ENCODE measurements around the gene NME7.

The NME7 gene

DNA sequence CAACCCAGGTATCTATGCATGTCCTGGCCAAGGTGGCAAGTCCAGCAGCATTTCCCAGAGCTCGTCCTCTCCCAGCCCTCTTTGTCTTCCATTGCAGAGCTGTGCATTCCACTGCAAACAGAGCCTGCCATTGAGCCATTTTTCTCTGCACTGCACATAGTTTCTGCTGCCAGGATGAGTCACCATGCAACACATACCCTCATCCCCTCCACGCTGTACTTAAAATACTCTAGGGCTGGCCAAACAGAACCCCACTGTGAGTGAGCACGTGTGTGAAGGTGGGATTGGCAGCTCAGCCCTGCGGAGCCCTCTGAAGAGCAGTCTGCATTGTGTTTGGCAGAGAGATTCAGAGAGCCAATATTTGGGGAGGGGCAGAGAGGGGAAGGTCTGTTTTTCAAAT, 265.0 kb downstream of the NME7 start:
- no peaks in the 10 kb centered on the region for H3K27me3 ChIP-seq (replicated peaks; ENCODE audit: control insufficient read depth, insufficient read depth, low read length)
- H3K9me3 ChIP-seq (ENCODE audit: control insufficient read depth, low read length) = no peaks in the 10 kb centered on the region
- H3K4me1 ChIP-seq (ENCODE audit: control insufficient read depth, insufficient read depth, low read length) = peaks cover 4% of the 10 kb centered on the region
- DNase-seq (ENCODE audit: low read depth) = peak; percentile 79
- no peak overlapping the region for H3K9ac ChIP-seq (ENCODE audit: low read length)
- no peaks in the 10 kb centered on the region for H3K36me3 ChIP-seq (ENCODE audit: control insufficient read depth, insufficient read depth, low read length, severe bottlenecking)
- H3K4me3 ChIP-seq (ENCODE audit: low read length) = no peak overlapping the region

- Histone ChIP-seq H3K9me3 (ENCODE audit: control insufficient read depth, low read length) (no peaks in the 10 kb centered on the region), H3K4me1 (ENCODE audit: control insufficient read depth, insufficient read depth, low read length) (peaks cover 4% of the 10 kb centered on the region), H3K27me3 (replicated peaks; ENCODE audit: control insufficient read depth, insufficient read depth, low read length) (peaks cover 3% of the 10 kb centered on the region), H3K36me3 (ENCODE audit: control insufficient read depth, insufficient read depth, low read length, severe bottlenecking) (no peaks in the 10 kb centered on the region), H3K9ac (ENCODE audit: low read length) (no peak overlapping the region), H3K4me3 (ENCODE audit: low read length) (no peak overlapping the region)
- no peak for DNase-seq (ENCODE audit: low read depth)
These were observed 266.9 kb downstream of the NME7 start for GRCh38 chr1:169100651-169101088.

DNA sequence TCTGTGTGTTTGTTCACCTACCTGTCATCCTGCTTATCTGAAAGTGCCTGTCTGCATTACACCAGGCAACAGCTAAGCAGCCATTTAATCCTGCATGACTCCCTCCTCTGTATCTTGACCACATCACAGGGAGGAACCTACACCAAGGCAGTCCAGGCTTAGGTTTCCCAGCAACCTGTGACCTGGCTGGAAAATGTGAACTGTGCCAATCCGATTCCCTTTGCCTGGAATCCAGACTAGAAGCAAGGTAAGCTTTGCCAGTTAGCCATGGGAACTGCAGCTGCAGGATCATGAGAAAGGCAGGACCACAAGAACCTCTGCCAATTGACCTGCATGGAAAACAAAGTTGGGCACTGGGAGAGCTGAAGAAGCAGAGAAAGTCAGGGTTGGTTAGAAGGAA, 267.4 kb downstream of the NME7 start:
- DNase-seq (ENCODE audit: low read depth) = no peak
- Histone ChIP-seq H3K36me3 (ENCODE audit: control insufficient read depth, insufficient read depth, low read length, severe bottlenecking) (no peaks in the 10 kb centered on the region), H3K9ac (ENCODE audit: low read length) (no peak overlapping the region), H3K4me1 (ENCODE audit: control insufficient read depth, insufficient read depth, low read length) (peaks cover 4% of the 10 kb centered on the region), H3K27me3 (replicated peaks; ENCODE audit: control insufficient read depth, insufficient read depth, low read length) (peaks cover 8% of the 10 kb centered on the region), H3K4me3 (ENCODE audit: low read length) (no peak overlapping the region), H3K9me3 (ENCODE audit: control insufficient read depth, low read length) (no peaks in the 10 kb centered on the region)

DNA sequence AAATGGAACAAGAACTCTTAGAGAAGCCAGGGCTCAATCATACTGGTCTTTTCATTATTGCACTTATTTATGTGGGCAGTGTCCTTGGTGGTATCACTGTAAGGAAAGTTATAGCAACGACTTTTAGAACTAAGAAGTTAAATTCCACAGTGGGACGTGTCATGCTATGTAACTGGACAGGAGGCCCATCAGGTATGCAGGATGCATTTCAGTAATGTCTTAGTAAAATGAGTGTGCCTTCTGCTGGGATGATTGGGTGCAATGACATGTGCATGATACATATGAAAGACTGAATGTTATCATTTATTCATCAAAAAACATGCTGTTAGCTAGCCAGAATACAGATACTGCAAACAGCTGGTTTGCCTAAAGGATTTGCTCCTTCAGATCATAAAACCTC, 268.0 kb downstream of the NME7 start:
- H3K9ac ChIP-seq (ENCODE audit: low read length) = no peak overlapping the region
- H3K4me1 ChIP-seq (ENCODE audit: control insufficient read depth, insufficient read depth, low read length) = peaks cover 4% of the 10 kb centered on the region
- no peak for DNase-seq (ENCODE audit: low read depth)
- H3K9me3 ChIP-seq (ENCODE audit: control insufficient read depth, low read length) = no peaks in the 10 kb centered on the region
- peaks cover 8% of the 10 kb centered on the region for H3K27me3 ChIP-seq (replicated peaks; ENCODE audit: control insufficient read depth, insufficient read depth, low read length)
- no peaks in the 10 kb centered on the region for H3K36me3 ChIP-seq (ENCODE audit: control insufficient read depth, insufficient read depth, low read length, severe bottlenecking)
- no peak overlapping the region for H3K4me3 ChIP-seq (ENCODE audit: low read length)

GRCh38 chr1:169098380-169098779, 269.2 kb downstream of the NME7 start:
- H3K4me1 ChIP-seq (ENCODE audit: control insufficient read depth, insufficient read depth, low read length) = peaks cover 4% of the 10 kb centered on the region
- H3K27me3 ChIP-seq (replicated peaks; ENCODE audit: control insufficient read depth, insufficient read depth, low read length) = peaks cover 8% of the 10 kb centered on the region
- no peak for DNase-seq (ENCODE audit: low read depth)
- H3K4me3 ChIP-seq (ENCODE audit: low read length) = no peak overlapping the region
- H3K36me3 ChIP-seq (ENCODE audit: control insufficient read depth, insufficient read depth, low read length, severe bottlenecking) = no peaks in the 10 kb centered on the region
- no peaks in the 10 kb centered on the region for H3K9me3 ChIP-seq (ENCODE audit: control insufficient read depth, low read length)
- no peak overlapping the region for H3K9ac ChIP-seq (ENCODE audit: low read length)

GRCh38 chr1:169094897-169095569, 272.6 kb downstream of the NME7 start:
- no peak overlapping the region for H3K9ac ChIP-seq (ENCODE audit: low read length)
- no peaks in the 10 kb centered on the region for H3K9me3 ChIP-seq (ENCODE audit: control insufficient read depth, low read length)
- H3K27me3 ChIP-seq (replicated peaks; ENCODE audit: control insufficient read depth, insufficient read depth, low read length) = peaks cover 8% of the 10 kb centered on the region
- H3K4me3 ChIP-seq (ENCODE audit: low read length) = no peak overlapping the region
- H3K36me3 ChIP-seq (ENCODE audit: control insufficient read depth, insufficient read depth, low read length, severe bottlenecking) = no peaks in the 10 kb centered on the region
- H3K4me1 ChIP-seq (ENCODE audit: control insufficient read depth, insufficient read depth, low read length) = no peaks in the 10 kb centered on the region
- DNase-seq (ENCODE audit: low read depth) = no peak

- no peak for DNase-seq (ENCODE audit: low read depth)
- Histone ChIP-seq H3K27me3 (replicated peaks; ENCODE audit: control insufficient read depth, insufficient read depth, low read length) (peaks cover 8% of the 10 kb centered on the region), H3K4me3 (ENCODE audit: low read length) (no peak overlapping the region), H3K9ac (ENCODE audit: low read length) (no peak overlapping the region), H3K4me1 (ENCODE audit: control insufficient read depth, insufficient read depth, low read length) (no peaks in the 10 kb centered on the region), H3K9me3 (ENCODE audit: control insufficient read depth, low read length) (no peaks in the 10 kb centered on the region), H3K36me3 (ENCODE audit: control insufficient read depth, insufficient read depth, low read length, severe bottlenecking) (no peaks in the 10 kb centered on the region)
These were observed 275.2 kb downstream of the NME7 start for GRCh38 chr1:169092399-169092798.

GRCh38 chr1:169091480-169091941, 276.1 kb downstream of the NME7 start:
- Histone ChIP-seq H3K4me1 (ENCODE audit: control insufficient read depth, insufficient read depth, low read length) (no peaks in the 10 kb centered on the region), H3K36me3 (ENCODE audit: control insufficient read depth, insufficient read depth, low read length, severe bottlenecking) (no peaks in the 10 kb centered on the region), H3K9me3 (ENCODE audit: control insufficient read depth, low read length) (no peaks in the 10 kb centered on the region), H3K27me3 (replicated peaks; ENCODE audit: control insufficient read depth, insufficient read depth, low read length) (peaks cover 8% of the 10 kb centered on the region), H3K9ac (ENCODE audit: low read length) (no peak overlapping the region), H3K4me3 (ENCODE audit: low read length) (no peak overlapping the region)
- DNase-seq (ENCODE audit: low read depth) = no peak

GRCh38 chr1:169090900-169091311, 276.7 kb downstream of the NME7 start:
- Histone ChIP-seq H3K27me3 (replicated peaks; ENCODE audit: control insufficient read depth, insufficient read depth, low read length) (peaks cover 7% of the 10 kb centered on the region), H3K9me3 (ENCODE audit: control insufficient read depth, low read length) (no peaks in the 10 kb centered on the region), H3K4me1 (ENCODE audit: control insufficient read depth, insufficient read depth, low read length) (no peaks in the 10 kb centered on the region), H3K9ac (ENCODE audit: low read length) (no peak overlapping the region), H3K4me3 (ENCODE audit: low read length) (no peak overlapping the region), H3K36me3 (ENCODE audit: control insufficient read depth, insufficient read depth, low read length, severe bottlenecking) (no peaks in the 10 kb centered on the region)
- no peak for DNase-seq (ENCODE audit: low read depth)

GRCh38 chr1:169090308-169090899, 277.2 kb downstream of the NME7 start:
- H3K4me1 ChIP-seq (ENCODE audit: control insufficient read depth, insufficient read depth, low read length) = no peaks in the 10 kb centered on the region
- H3K27me3 ChIP-seq (replicated peaks; ENCODE audit: control insufficient read depth, insufficient read depth, low read length) = peaks cover 2% of the 10 kb centered on the region
- no peak overlapping the region for H3K9ac ChIP-seq (ENCODE audit: low read length)
- H3K4me3 ChIP-seq (ENCODE audit: low read length) = no peak overlapping the region
- DNase-seq (ENCODE audit: low read depth) = no peak
- H3K36me3 ChIP-seq (ENCODE audit: control insufficient read depth, insufficient read depth, low read length, severe bottlenecking) = no peaks in the 10 kb centered on the region
- H3K9me3 ChIP-seq (ENCODE audit: control insufficient read depth, low read length) = no peaks in the 10 kb centered on the region

DNA sequence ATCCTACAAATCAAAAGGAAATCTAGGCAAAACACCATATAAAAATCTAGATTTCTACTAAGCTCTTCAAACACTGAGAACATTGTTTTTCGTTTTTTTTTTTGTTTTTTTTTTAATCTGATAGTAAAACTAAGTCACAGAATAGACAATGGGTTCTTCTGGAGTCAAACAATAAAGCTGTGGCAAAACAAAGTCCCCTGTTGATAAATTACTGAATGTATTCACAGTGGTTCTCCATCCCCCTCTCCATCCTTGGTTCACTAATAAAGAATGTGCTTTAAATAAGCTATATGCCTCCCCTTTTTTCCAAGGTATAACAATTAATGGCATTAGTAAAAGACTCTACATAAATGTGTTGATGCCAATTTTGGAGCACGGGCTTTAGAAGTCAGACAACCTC, 277.8 kb downstream of the NME7 start:
- no peaks in the 10 kb centered on the region for H3K27me3 ChIP-seq (replicated peaks; ENCODE audit: control insufficient read depth, insufficient read depth, low read length)
- DNase-seq (ENCODE audit: low read depth) = no peak
- no peaks in the 10 kb centered on the region for H3K36me3 ChIP-seq (ENCODE audit: control insufficient read depth, insufficient read depth, low read length, severe bottlenecking)
- no peaks in the 10 kb centered on the region for H3K9me3 ChIP-seq (ENCODE audit: control insufficient read depth, low read length)
- H3K4me3 ChIP-seq (ENCODE audit: low read length) = no peak overlapping the region
- H3K9ac ChIP-seq (ENCODE audit: low read length) = no peak overlapping the region
- H3K4me1 ChIP-seq (ENCODE audit: control insufficient read depth, insufficient read depth, low read length) = no peaks in the 10 kb centered on the region

All from adipocyte (in vitro differentiated cells).